ENCODE results near the gene XRRA1. TPM values are rescaled to one million over a fixed set of nuclear protein-coding genes. Genes with fewer than 3 reads are reported as not detected.

Gene XRRA1
- total RNA-seq, 1 donor from 2014 or later = 16.1 TPM

DNA sequence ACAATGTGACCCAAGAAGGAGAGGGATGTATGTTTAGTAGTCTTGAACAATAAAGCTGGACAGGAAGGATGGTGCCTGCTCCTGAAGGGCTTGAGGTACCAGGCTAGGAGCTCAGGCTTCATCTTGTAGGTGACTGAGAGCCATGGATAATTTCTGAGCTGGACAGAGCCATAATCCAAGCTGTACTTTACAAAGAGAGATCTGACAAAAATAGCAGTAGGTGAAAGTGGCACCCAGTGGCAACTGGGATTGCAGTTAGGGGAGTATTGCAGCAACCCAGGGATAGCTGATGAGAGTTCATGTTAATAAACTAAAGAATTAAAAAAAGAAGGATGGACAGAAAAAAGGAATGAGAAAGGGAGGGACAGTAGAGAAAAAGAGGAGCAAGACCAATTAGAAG, 7.4 kb downstream of the XRRA1 start:
- H3K9me3 Mint-ChIP-seq (ENCODE audit: unreplicated experiment) = no peaks in the 10 kb centered on the region

GRCh38 chr11:74937696-74938475, 11.0 kb downstream of the XRRA1 start:
- H3K27ac Mint-ChIP-seq (ENCODE audit: unreplicated experiment) = no peak overlapping the region
- no peak for DNase-seq (ENCODE audit: extremely low spot score, unreplicated experiment)

More for the DNA sequence above, 7.4 kb downstream of the XRRA1 start:
- Mint-ChIP-seq H3K27me3 (ENCODE audit: unreplicated experiment) (no peaks in the 10 kb centered on the region), H3K36me3 (ENCODE audit: unreplicated experiment) (peaks cover 15% of the 10 kb centered on the region), H3K27ac (ENCODE audit: unreplicated experiment) (no peak overlapping the region), H3K4me3 (ENCODE audit: unreplicated experiment) (no peak overlapping the region), H3K4me1 (ENCODE audit: unreplicated experiment) (peaks cover 13% of the 10 kb centered on the region)
- DNase-seq (ENCODE audit: extremely low spot score, unreplicated experiment) = no peak
- TF ChIP-seq CTCF (IDR thresholded peaks at IDR 0.05) = no peak

DNA sequence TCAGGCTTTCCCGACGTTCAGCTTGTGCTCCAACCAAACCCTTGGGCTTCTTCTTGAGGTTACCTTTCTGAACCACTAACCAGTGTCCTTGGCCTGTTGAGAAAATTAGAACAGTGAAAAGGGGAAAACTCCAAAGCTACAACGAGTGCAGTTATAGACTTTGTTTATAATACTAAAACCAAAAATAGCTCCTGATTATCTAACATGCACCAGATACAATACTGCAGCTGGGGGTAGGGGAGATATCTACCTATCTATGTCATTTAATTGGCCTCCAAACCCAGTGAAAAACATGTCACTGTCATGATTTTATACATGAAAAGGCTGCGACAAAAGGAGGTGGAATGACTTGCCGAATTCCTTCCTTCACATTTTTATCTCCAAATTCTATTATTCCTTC, 11.9 kb downstream of the XRRA1 start:
- H3K4me1 Mint-ChIP-seq (ENCODE audit: unreplicated experiment) = peaks cover 2% of the 10 kb centered on the region
- no peak for TF ChIP-seq CTCF (IDR thresholded peaks at IDR 0.05)
- H3K9me3 Mint-ChIP-seq (ENCODE audit: unreplicated experiment) = no peaks in the 10 kb centered on the region
- H3K4me3 Mint-ChIP-seq (ENCODE audit: unreplicated experiment) = no peak overlapping the region
- H3K27ac Mint-ChIP-seq (ENCODE audit: unreplicated experiment) = no peak overlapping the region
- no peak for DNase-seq (ENCODE audit: extremely low spot score, unreplicated experiment)
- no peaks in the 10 kb centered on the region for H3K27me3 Mint-ChIP-seq (ENCODE audit: unreplicated experiment)
- peaks cover 35% of the 10 kb centered on the region for H3K36me3 Mint-ChIP-seq (ENCODE audit: unreplicated experiment)

More at GRCh38 chr11:74937696-74938475, 11.0 kb downstream of the XRRA1 start:
- H3K4me1 Mint-ChIP-seq (ENCODE audit: unreplicated experiment) = peaks cover 5% of the 10 kb centered on the region
- no peak for TF ChIP-seq CTCF (IDR thresholded peaks at IDR 0.05)
- H3K4me3 Mint-ChIP-seq (ENCODE audit: unreplicated experiment) = no peak overlapping the region
- no peaks in the 10 kb centered on the region for H3K27me3 Mint-ChIP-seq (ENCODE audit: unreplicated experiment)
- H3K9me3 Mint-ChIP-seq (ENCODE audit: unreplicated experiment) = no peaks in the 10 kb centered on the region
- peaks cover 35% of the 10 kb centered on the region for H3K36me3 Mint-ChIP-seq (ENCODE audit: unreplicated experiment)

- Mint-ChIP-seq H3K27ac (ENCODE audit: unreplicated experiment) (no peak overlapping the region), H3K9me3 (ENCODE audit: unreplicated experiment) (no peaks in the 10 kb centered on the region), H3K4me3 (ENCODE audit: unreplicated experiment) (no peak overlapping the region), H3K27me3 (ENCODE audit: unreplicated experiment) (no peaks in the 10 kb centered on the region), H3K4me1 (ENCODE audit: unreplicated experiment) (no peaks in the 10 kb centered on the region), H3K36me3 (ENCODE audit: unreplicated experiment) (peaks cover 30% of the 10 kb centered on the region)
- TF ChIP-seq CTCF (IDR thresholded peaks at IDR 0.05) = no peak
- DNase-seq (ENCODE audit: extremely low spot score, unreplicated experiment) = no peak
Measured at GRCh38 chr11:74936087-74936486, 12.8 kb downstream of the XRRA1 start.

GRCh38 chr11:74935285-74935684, 13.6 kb downstream of the XRRA1 start:
- H3K27ac Mint-ChIP-seq (ENCODE audit: unreplicated experiment) = no peak overlapping the region
- no peak for DNase-seq (ENCODE audit: extremely low spot score, unreplicated experiment)
- H3K27me3 Mint-ChIP-seq (ENCODE audit: unreplicated experiment) = no peaks in the 10 kb centered on the region
- H3K4me1 Mint-ChIP-seq (ENCODE audit: unreplicated experiment) = no peaks in the 10 kb centered on the region
- no peak overlapping the region for H3K4me3 Mint-ChIP-seq (ENCODE audit: unreplicated experiment)
- H3K9me3 Mint-ChIP-seq (ENCODE audit: unreplicated experiment) = no peaks in the 10 kb centered on the region
- H3K36me3 Mint-ChIP-seq (ENCODE audit: unreplicated experiment) = peaks cover 28% of the 10 kb centered on the region
- TF ChIP-seq CTCF (IDR thresholded peaks at IDR 0.05) = no peak
